ENCODE results near the gene WDFY2. TPM values are rescaled to one million over a fixed set of nuclear protein-coding genes. Genes with fewer than 3 reads are reported as not detected.
A peak's percentile ranks its signal among the peaks of the same experiment; 100 is the strongest.

WDFY2 gene
- total and polyA plus RNA-seq, 2 experiments from 2014 or later, result 6.9 to 14.2 TPM

- H3K79me2 ChIP-seq (ENCODE audit: insufficient read depth), result peaks cover 41% of the 10 kb centered on the region
- no peaks in the 10 kb centered on the region for H3K9me2 ChIP-seq (ENCODE audit: insufficient read depth)
- H3F3A ChIP-seq (ENCODE audit: insufficient read depth), result peaks cover 19% of the 10 kb centered on the region
- peak overlapping the region; percentile 59 for H3K4me3 ChIP-seq
- in situ Hi-C loops (cut with MboI), result no loop called here
- 0 to 30% methylated on average over 6 to 9 of the region's 9 CpGs for WGBS, 2 experiments (ENCODE audit: low coverage in 1 of 2, low lambda C conversion rate in 2 of 2, missing lambda C conversion rate in 2 of 2)
- peak overlapping the region; percentile 65 for H3K27ac ChIP-seq
- H3K9me3 ChIP-seq (ENCODE audit: low read depth), result no peaks in the 10 kb centered on the region
- no peaks in the 10 kb centered on the region for H4K20me1 ChIP-seq (ENCODE audit: insufficient read depth)
- no peaks in the 10 kb centered on the region for H3K27me3 ChIP-seq (replicated peaks; ENCODE audit: insufficient read depth)
- peak overlapping the region; percentile 81 for H3K4me2 ChIP-seq (ENCODE audit: unreplicated experiment)
- peaks cover 24% of the 10 kb centered on the region for H3K4me1 ChIP-seq (ENCODE audit: insufficient read depth)
- H2AFZ ChIP-seq, result peak overlapping the region; percentile 80
- DNase-seq, result no peak
- H3K36me3 ChIP-seq (ENCODE audit: low read depth), result no peaks in the 10 kb centered on the region
- H3K9ac ChIP-seq, result peak overlapping the region; percentile 60
- no peak for TF ChIP-seq EZH2phosphoT487 (IDR thresholded peaks at IDR 0.05; ENCODE audit: insufficient read depth, low read depth)
- TF ChIP-seq EZH2 (IDR thresholded peaks at IDR 0.05; ENCODE audit: insufficient read depth, poor library complexity, severe bottlenecking), result no peak
Measured at GRCh38 chr13:51583469-51583874, 790 bp upstream of the WDFY2 start.

DNA sequence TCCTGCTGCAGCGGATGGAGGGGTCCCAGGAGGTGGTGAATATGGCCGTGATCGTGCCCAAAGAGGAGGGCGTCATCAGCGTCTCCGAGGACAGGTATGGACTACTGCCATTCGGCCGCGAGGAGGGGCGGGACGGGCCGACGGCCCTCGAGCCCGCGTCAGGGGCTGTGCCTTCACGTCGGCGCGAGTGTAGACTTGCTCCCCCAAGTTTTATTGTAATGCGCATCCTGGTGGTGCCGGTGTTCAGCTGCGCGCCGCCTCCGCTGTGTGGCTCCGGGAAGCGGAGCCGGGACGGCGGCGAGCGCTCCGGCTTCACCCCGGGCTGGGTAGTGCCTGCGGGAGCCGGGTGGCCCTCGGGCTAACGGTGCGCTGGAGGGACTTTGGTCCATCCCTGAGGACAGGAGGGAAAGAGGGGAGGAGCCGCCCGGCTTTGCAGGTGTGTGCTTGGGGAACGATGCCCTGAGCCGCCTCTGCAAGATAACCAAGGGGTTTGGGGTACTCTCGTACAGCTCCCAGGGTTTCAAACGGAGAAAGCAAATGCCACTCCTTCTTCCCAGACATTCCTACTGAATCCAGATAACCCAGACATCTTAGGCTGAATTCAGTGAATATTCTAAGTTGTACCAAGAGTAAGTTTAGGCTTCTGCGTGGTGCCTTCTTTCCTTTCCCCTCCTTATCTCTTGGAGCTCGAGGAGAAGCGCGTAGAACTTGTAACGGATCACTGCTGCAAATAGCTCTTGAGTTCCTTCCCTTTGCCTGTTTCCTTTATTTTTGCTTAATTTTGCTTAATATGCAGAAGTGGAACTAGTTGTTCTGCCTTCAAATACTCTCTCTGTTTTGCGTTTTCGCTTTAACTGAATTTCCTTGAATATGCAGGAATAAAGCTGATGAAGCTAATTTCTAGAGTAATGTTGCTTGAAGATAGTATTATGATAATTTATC lies 740 bp downstream of the WDFY2 start:
- Histone ChIP-seq H3K27me3 (replicated peaks; ENCODE audit: insufficient read depth) (no peaks in the 10 kb centered on the region), H3K36me3 (ENCODE audit: low read depth) (no peaks in the 10 kb centered on the region), H3K9me3 (ENCODE audit: low read depth) (no peaks in the 10 kb centered on the region), H3F3A (ENCODE audit: insufficient read depth) (peaks cover 34% of the 10 kb centered on the region), H2AFZ (peak overlapping the region; percentile 69), H3K4me1 (ENCODE audit: insufficient read depth) (peaks cover 39% of the 10 kb centered on the region), H3K4me3 (peak overlapping the region; percentile 99), H3K9me2 (ENCODE audit: insufficient read depth) (no peaks in the 10 kb centered on the region), H4K20me1 (ENCODE audit: insufficient read depth) (no peaks in the 10 kb centered on the region), H3K27ac (peak overlapping the region; percentile 82), H3K79me2 (ENCODE audit: insufficient read depth) (peaks cover 57% of the 10 kb centered on the region), H3K4me2 (ENCODE audit: unreplicated experiment) (peak overlapping the region; percentile 97), H3K9ac (peak overlapping the region; percentile 87)
- peak; percentile 77 for DNase-seq
- in situ Hi-C loops (cut with MboI), result no loop called here
- TF ChIP-seq EZH2phosphoT487 (IDR thresholded peaks at IDR 0.05; ENCODE audit: insufficient read depth, low read depth) (no peak), EZH2 (IDR thresholded peaks at IDR 0.05; ENCODE audit: insufficient read depth, poor library complexity, severe bottlenecking) (no peak)
- 1% methylated on average over 40 to 53 of the region's 53 CpGs for WGBS, 2 experiments (ENCODE audit: low coverage in 1 of 2, low lambda C conversion rate in 2 of 2, missing lambda C conversion rate in 2 of 2)

DNA sequence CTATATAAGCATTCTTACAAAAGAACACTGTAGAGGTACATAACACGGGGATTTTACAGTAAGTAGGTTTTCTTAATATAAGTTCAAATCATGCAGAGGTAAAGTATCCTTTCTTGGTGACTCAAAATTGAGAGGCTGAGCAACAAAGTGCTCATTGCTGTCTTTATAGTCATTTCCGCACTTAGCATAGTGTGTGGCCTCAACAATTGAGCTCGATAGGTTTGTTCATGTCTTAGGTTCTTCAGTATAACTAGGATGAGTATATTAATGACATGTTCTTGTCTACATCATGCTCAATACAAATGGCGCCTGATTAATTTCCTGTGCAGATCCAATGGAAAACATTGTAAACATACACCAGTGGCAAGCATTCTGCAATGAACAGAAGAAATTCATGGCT lies 1.4 kb downstream of the WDFY2 start:
- Histone ChIP-seq H3K9me2 (ENCODE audit: insufficient read depth) (no peaks in the 10 kb centered on the region), H2AFZ (peak overlapping the region; percentile 69; the same call in 1 of the 2 replicates), H3F3A (ENCODE audit: insufficient read depth) (peaks cover 41% of the 10 kb centered on the region), H3K4me2 (ENCODE audit: unreplicated experiment) (peak overlapping the region; percentile 97), H3K27me3 (replicated peaks; ENCODE audit: insufficient read depth) (no peaks in the 10 kb centered on the region), H3K9ac (peak overlapping the region; percentile 87), H3K4me1 (ENCODE audit: insufficient read depth) (peaks cover 46% of the 10 kb centered on the region), H3K9me3 (ENCODE audit: low read depth) (no peaks in the 10 kb centered on the region), H3K79me2 (ENCODE audit: insufficient read depth) (peaks cover 61% of the 10 kb centered on the region), H3K36me3 (ENCODE audit: low read depth) (no peaks in the 10 kb centered on the region), H3K4me3 (peak overlapping the region; percentile 99), H4K20me1 (ENCODE audit: insufficient read depth) (no peaks in the 10 kb centered on the region), H3K27ac (peak overlapping the region; percentile 82)
- no peak for TF ChIP-seq EZH2 (IDR thresholded peaks at IDR 0.05; ENCODE audit: insufficient read depth, poor library complexity, severe bottlenecking)
- TF ChIP-seq EZH2phosphoT487 (IDR thresholded peaks at IDR 0.05; ENCODE audit: insufficient read depth, low read depth), result no peak
- in situ Hi-C loops (cut with MboI), result no loop called here
- 1 to 2% methylated on average over 4 of the region's 4 CpGs for WGBS, 2 experiments (ENCODE audit: low coverage in 1 of 2, low lambda C conversion rate in 2 of 2, missing lambda C conversion rate in 2 of 2)
- DNase-seq, result peak; percentile 86

GRCh38 chr13:51587372-51587771 lies 3.1 kb downstream of the WDFY2 start:
- Histone ChIP-seq H3K9ac (no peak overlapping the region), H3F3A (ENCODE audit: insufficient read depth) (peaks cover 54% of the 10 kb centered on the region), H3K9me2 (ENCODE audit: insufficient read depth) (no peaks in the 10 kb centered on the region), H3K27me3 (replicated peaks; ENCODE audit: insufficient read depth) (no peaks in the 10 kb centered on the region), H2AFZ (no peak overlapping the region), H3K27ac (no peak overlapping the region), H3K36me3 (ENCODE audit: low read depth) (no peaks in the 10 kb centered on the region), H3K4me3 (peak overlapping the region; percentile 99), H3K4me1 (ENCODE audit: insufficient read depth) (peaks cover 60% of the 10 kb centered on the region), H4K20me1 (ENCODE audit: insufficient read depth) (no peaks in the 10 kb centered on the region), H3K79me2 (ENCODE audit: insufficient read depth) (peaks cover 70% of the 10 kb centered on the region), H3K9me3 (ENCODE audit: low read depth) (no peaks in the 10 kb centered on the region), H3K4me2 (ENCODE audit: unreplicated experiment) (peak overlapping the region; percentile 97)
- 90 to 92% methylated on average over 3 of the region's 3 CpGs for WGBS, 2 experiments (ENCODE audit: low coverage in 1 of 2, low lambda C conversion rate in 2 of 2, missing lambda C conversion rate in 2 of 2)
- in situ Hi-C loops (cut with MboI), result no loop called here
- TF ChIP-seq EZH2phosphoT487 (IDR thresholded peaks at IDR 0.05; ENCODE audit: insufficient read depth, low read depth), result no peak
- TF ChIP-seq EZH2 (IDR thresholded peaks at IDR 0.05; ENCODE audit: insufficient read depth, poor library complexity, severe bottlenecking), result no peak
- DNase-seq, result no peak

Measured in GM23248 (cell line).